GM11168 (cell line): ENCODE results near the gene HIPK1.

ENCODE experiments used
- in situ Hi-C: fragments of 300-500 bp; cut with MboI; formaldehyde crosslinking; loops from one replicate; pipeline ENCODE4 v1.12.0; 2022; ENCODE audit warnings: low sequenced_read_pairs; ENCODE audit not compliant: unreplicated experiment

Gene HIPK1

GRCh38 chr1:113928941-113929749, at the start of gene HIPK1:
HIPK1 (plus strand) TSS chr1:113929324.
- in situ Hi-C loops = no loop called here

- in situ Hi-C loops = no loop called here
Measured at GRCh38 chr1:113879739-113880038, 49.4 kb upstream of the HIPK1 start.

GRCh38 chr1:113881661-113882060, 47.5 kb upstream of the HIPK1 start:
- in situ Hi-C loops = no loop called here

GRCh38 chr1:113886417-113887401, 42.4 kb upstream of the HIPK1 start:
- in situ Hi-C loops = no loop called here

- in situ Hi-C loops = no loop called here
Measured at GRCh38 chr1:113887402-113888175, 41.5 kb upstream of the HIPK1 start, which contains the start of gene BCL2L15. BCL2L15 (minus strand) TSS chr1:113887581; CDS start chr1:113887375, 206 bp downstream.

- in situ Hi-C loops = loop anchor here (5.0 kb wide), 1 partner anchor 59 kb away; no protein-coding TSS in a partner anchor
Measured at GRCh38 chr1:113890816-113891215, 38.3 kb upstream of the HIPK1 start.

- in situ Hi-C loops = loop anchor here (5.0 kb wide), 1 partner anchor 59 kb away; no protein-coding TSS in a partner anchor
Measured at GRCh38 chr1:113891631-113892220, 37.4 kb upstream of the HIPK1 start.

GRCh38 chr1:113893267-113893666, 35.9 kb upstream of the HIPK1 start:
- in situ Hi-C loops = loop anchor here (5.0 kb wide), 1 partner anchor 61 kb away; no protein-coding TSS in a partner anchor

- in situ Hi-C loops = no loop called here
Measured at GRCh38 chr1:113895098-113895497, 34.0 kb upstream of the HIPK1 start.

GRCh38 chr1:113895961-113896360, 33.2 kb upstream of the HIPK1 start:
- in situ Hi-C loops = no loop called here

GRCh38 chr1:113898241-113898814, 30.8 kb upstream of the HIPK1 start:
- in situ Hi-C loops = no loop called here

GRCh38 chr1:113899111-113899510, 30.0 kb upstream of the HIPK1 start:
- in situ Hi-C loops = no loop called here

GRCh38 chr1:113901191-113901590, 27.9 kb upstream of the HIPK1 start:
- in situ Hi-C loops = no loop called here

GRCh38 chr1:113903501-113904292, 25.4 kb upstream of the HIPK1 start:
- in situ Hi-C loops = no loop called here

- in situ Hi-C loops = no loop called here
Measured at GRCh38 chr1:113904293-113904673, 24.8 kb upstream of the HIPK1 start.

GRCh38 chr1:113904674-113905434, 24.3 kb upstream of the HIPK1 start, which contains the start of the genes AP4B1 and DCLRE1B:
AP4B1 (minus strand) TSS chr1:113904799; CDS start chr1:113904717, 82 bp downstream.
DCLRE1B (plus strand) TSS chr1:113905326; CDS start chr1:113905587, 261 bp downstream.
- in situ Hi-C loops = no loop called here

GRCh38 chr1:113905435-113905861, 23.7 kb upstream of the HIPK1 start:
- in situ Hi-C loops = no loop called here
